HEK293 (cell line): ENCODE measurements around the gene BEST2.

ENCODE experiments used
- GLIS2 ChIP-seq: fragments of 450-650 bp; formaldehyde crosslinking; IDR thresholded peaks from 2 replicates; pipeline ENCODE4 v1.5.1; 2016; ENCODE audit warnings: missing biosample characterization, missing genetic modification characterization
- MEIS1 ChIP-seq: sonication (generic); formaldehyde crosslinking; IDR thresholded peaks from 2 replicates; pipeline ENCODE4 v1.8.1; 2022; ENCODE audit warnings: missing genetic modification reagents, mild to moderate bottlenecking, borderline replicate concordance
- MZF1 ChIP-seq: fragments of 450-650 bp; formaldehyde crosslinking; IDR thresholded peaks from 2 replicates; pipeline ENCODE4 v1.5.1; 2017; ENCODE audit warnings: missing biosample characterization, missing genetic modification characterization, borderline replicate concordance
- TRIM28 ChIP-seq: IDR thresholded peaks from 2 replicates; pipeline ENCODE4 v1.6.1; 2011; ENCODE audit warnings: low read length, control low read depth, borderline replicate concordance
- ZBTB17 ChIP-seq: fragments of 450-650 bp; formaldehyde crosslinking; IDR thresholded peaks from 2 replicates; pipeline ENCODE4 v1.5.1; 2016; ENCODE audit warnings: missing biosample characterization, missing genetic modification characterization
- ZIC2 ChIP-seq: fragments of 450-650 bp; formaldehyde crosslinking; IDR thresholded peaks from 2 replicates; pipeline ENCODE4 v1.5.1; 2016; ENCODE audit warnings: missing biosample characterization, missing genetic modification characterization
- ZNF121 ChIP-seq: fragments of 450-650 bp; formaldehyde crosslinking; IDR thresholded peaks from 2 replicates; pipeline ENCODE4 v1.5.1; 2016; ENCODE audit warnings: missing biosample characterization, missing genetic modification characterization
- ZNF138 ChIP-seq: fragments of 450-650 bp; formaldehyde crosslinking; IDR thresholded peaks from 2 replicates; pipeline ENCODE4 v1.5.1; 2016; ENCODE audit warnings: missing biosample characterization, missing genetic modification characterization, borderline replicate concordance
- ZNF155 ChIP-seq: fragments of 450-650 bp; formaldehyde crosslinking; IDR thresholded peaks from 2 replicates; pipeline ENCODE4 v1.5.1; 2016; ENCODE audit warnings: missing biosample characterization, missing genetic modification characterization
- ZNF184 ChIP-seq: fragments of 450-650 bp; IDR thresholded peaks from 2 replicates; pipeline ENCODE4 v1.5.1; 2018; ENCODE audit warnings: missing biosample characterization, mild to moderate bottlenecking, missing genetic modification characterization
- ZNF2 ChIP-seq: fragments of 450-650 bp; formaldehyde crosslinking; IDR thresholded peaks from 2 replicates; pipeline ENCODE4 v1.5.1; 2016; ENCODE audit warnings: missing biosample characterization, missing genetic modification characterization
- ZNF214 ChIP-seq: fragments of 450-650 bp; formaldehyde crosslinking; IDR thresholded peaks from 2 replicates; pipeline ENCODE4 v1.5.1; 2017; ENCODE audit warnings: missing biosample characterization, mild to moderate bottlenecking, missing genetic modification characterization, borderline replicate concordance
- ZNF24 ChIP-seq: fragments of 450-650 bp; formaldehyde crosslinking; IDR thresholded peaks from 2 replicates; pipeline ENCODE4 v1.5.1; 2016; ENCODE audit warnings: missing biosample characterization, missing genetic modification characterization
- ZNF280C ChIP-seq: fragments of 450-650 bp; formaldehyde crosslinking; IDR thresholded peaks from 2 replicates; pipeline ENCODE4 v1.5.1; 2016; ENCODE audit warnings: missing biosample characterization, missing genetic modification characterization
- ZNF311 ChIP-seq: fragments of 450-650 bp; formaldehyde crosslinking; IDR thresholded peaks from 2 replicates; pipeline ENCODE4 v1.5.1; 2017; ENCODE audit warnings: missing biosample characterization, missing genetic modification characterization, borderline replicate concordance
- ZNF341 ChIP-seq: fragments of 450-650 bp; formaldehyde crosslinking; IDR thresholded peaks from 2 replicates; pipeline ENCODE4; 2016; ENCODE audit warnings: low read depth, missing biosample characterization, missing genetic modification characterization
- ZNF398 ChIP-seq: fragments of 450-650 bp; formaldehyde crosslinking; IDR thresholded peaks from 2 replicates; pipeline ENCODE4 v1.5.1; 2017; ENCODE audit warnings: missing biosample characterization, missing genetic modification characterization
- ZNF423 ChIP-seq: fragments of 450-650 bp; formaldehyde crosslinking; IDR thresholded peaks from 2 replicates; pipeline ENCODE4 v1.5.1; 2016; ENCODE audit warnings: missing biosample characterization, missing genetic modification characterization
- ZNF571 ChIP-seq: fragments of 450-650 bp; formaldehyde crosslinking; IDR thresholded peaks from 2 replicates; pipeline ENCODE4 v1.5.0; 2017; ENCODE audit warnings: missing biosample characterization, missing genetic modification characterization
- ZNF596 ChIP-seq: fragments of 450-650 bp; IDR thresholded peaks from 2 replicates; pipeline ENCODE4 v1.5.0; 2018; ENCODE audit warnings: missing biosample characterization, mild to moderate bottlenecking, missing genetic modification characterization, moderate library complexity
- ZNF624 ChIP-seq: fragments of 450-650 bp; formaldehyde crosslinking; IDR thresholded peaks from 2 replicates; pipeline ENCODE4 v1.5.1; 2017; ENCODE audit warnings: missing biosample characterization, missing genetic modification characterization
- ZNF701 ChIP-seq: fragments of 450-650 bp; formaldehyde crosslinking; IDR thresholded peaks from 2 replicates; pipeline ENCODE4 v1.5.1; 2016; ENCODE audit warnings: missing biosample characterization, missing genetic modification characterization
- ZNF776 ChIP-seq: fragments of 450-650 bp; formaldehyde crosslinking; IDR thresholded peaks from 2 replicates; pipeline ENCODE4 v1.5.0; 2017; ENCODE audit warnings: missing biosample characterization, missing genetic modification characterization, borderline replicate concordance
- ZNF785 ChIP-seq: fragments of 450-650 bp; formaldehyde crosslinking; IDR thresholded peaks from 2 replicates; pipeline ENCODE4 v1.5.1; 2016; ENCODE audit warnings: missing biosample characterization, missing genetic modification characterization
- ZSCAN4 ChIP-seq: fragments of 450-650 bp; formaldehyde crosslinking; IDR thresholded peaks from 2 replicates; pipeline ENCODE4 v1.5.1; 2017; ENCODE audit warnings: missing biosample characterization, missing genetic modification characterization
- TF ChIP-seq, protein P1 (sequence below): fragments of 450-650 bp; formaldehyde crosslinking; IDR thresholded peaks from 2 replicates; pipeline ENCODE4 v1.5.1; 2016; ENCODE audit warnings: missing biosample characterization, missing genetic modification characterization

BEST2 gene

GRCh38 chr19:12785431-12786031 is 33.9 kb downstream of the BEST2 start (continued):
- no peak for TF ChIP-seq MZF1 (tag by site-specific recombination)
- TF ChIP-seq ZNF184 (tag by site-specific recombination): no peak
- TF ChIP-seq, protein P1, sequence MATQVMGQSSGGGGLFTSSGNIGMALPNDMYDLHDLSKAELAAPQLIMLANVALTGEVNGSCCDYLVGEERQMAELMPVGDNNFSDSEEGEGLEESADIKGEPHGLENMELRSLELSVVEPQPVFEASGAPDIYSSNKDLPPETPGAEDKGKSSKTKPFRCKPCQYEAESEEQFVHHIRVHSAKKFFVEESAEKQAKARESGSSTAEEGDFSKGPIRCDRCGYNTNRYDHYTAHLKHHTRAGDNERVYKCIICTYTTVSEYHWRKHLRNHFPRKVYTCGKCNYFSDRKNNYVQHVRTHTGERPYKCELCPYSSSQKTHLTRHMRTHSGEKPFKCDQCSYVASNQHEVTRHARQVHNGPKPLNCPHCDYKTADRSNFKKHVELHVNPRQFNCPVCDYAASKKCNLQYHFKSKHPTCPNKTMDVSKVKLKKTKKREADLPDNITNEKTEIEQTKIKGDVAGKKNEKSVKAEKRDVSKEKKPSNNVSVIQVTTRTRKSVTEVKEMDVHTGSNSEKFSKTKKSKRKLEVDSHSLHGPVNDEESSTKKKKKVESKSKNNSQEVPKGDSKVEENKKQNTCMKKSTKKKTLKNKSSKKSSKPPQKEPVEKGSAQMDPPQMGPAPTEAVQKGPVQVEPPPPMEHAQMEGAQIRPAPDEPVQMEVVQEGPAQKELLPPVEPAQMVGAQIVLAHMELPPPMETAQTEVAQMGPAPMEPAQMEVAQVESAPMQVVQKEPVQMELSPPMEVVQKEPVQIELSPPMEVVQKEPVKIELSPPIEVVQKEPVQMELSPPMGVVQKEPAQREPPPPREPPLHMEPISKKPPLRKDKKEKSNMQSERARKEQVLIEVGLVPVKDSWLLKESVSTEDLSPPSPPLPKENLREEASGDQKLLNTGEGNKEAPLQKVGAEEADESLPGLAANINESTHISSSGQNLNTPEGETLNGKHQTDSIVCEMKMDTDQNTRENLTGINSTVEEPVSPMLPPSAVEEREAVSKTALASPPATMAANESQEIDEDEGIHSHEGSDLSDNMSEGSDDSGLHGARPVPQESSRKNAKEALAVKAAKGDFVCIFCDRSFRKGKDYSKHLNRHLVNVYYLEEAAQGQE: no peak
- TF ChIP-seq ZNF701 (tag by site-specific recombination): no peak
- TF ChIP-seq GLIS2: peak; percentile 51; the same call in 1 of the 2 replicates
- TF ChIP-seq ZNF280C (tag by site-specific recombination): no peak
- TF ChIP-seq ZSCAN4 (tag by site-specific recombination): no peak
- no peak for TF ChIP-seq ZNF596
- TF ChIP-seq ZNF398 (tag by site-specific recombination): no peak; the same call in 1 of the 2 replicates
- TF ChIP-seq ZBTB17 (tag by site-specific recombination): no peak
- TF ChIP-seq ZIC2 (tag by site-specific recombination): peak; percentile 66
- TF ChIP-seq ZNF423 (tag by site-specific recombination): no peak
- no peak for TF ChIP-seq MEIS1 (CRISPR knock-in tag)
- TF ChIP-seq ZNF311 (tag by site-specific recombination): no peak
- TF ChIP-seq ZNF121 (tag by site-specific recombination): no peak
- no peak for TF ChIP-seq ZNF138 (tag by site-specific recombination)
- 0 out of 2 replicates have a peak, but pooled peaks have one; percentile 5 for TF ChIP-seq ZNF2 (tag by site-specific recombination)
- no peak for TF ChIP-seq ZNF24 (tag by site-specific recombination)
- TF ChIP-seq ZNF571 (tag by site-specific recombination): no peak
- TF ChIP-seq ZNF341 (tag by site-specific recombination): peak; percentile 64
- TF ChIP-seq ZNF155 (tag by site-specific recombination): no peak
- TF ChIP-seq ZNF214 (tag by site-specific recombination): no peak
- no peak for TF ChIP-seq ZNF785 (tag by site-specific recombination)
- no peak; the same call in 1 of the 2 replicates for TF ChIP-seq ZNF776 (tag by site-specific recombination)
- TF ChIP-seq TRIM28: no peak
- no peak for TF ChIP-seq ZNF624 (tag by site-specific recombination)
